Raji (cell line): Measurements from ENCODE around the gene VSX1.

Experiments
- POLR2A ChIP-seq: IDR thresholded peaks from 2 replicates; pipeline ENCODE4 v1.6.1; 2011; ENCODE audit warnings: low read depth, low read length, control low read depth; ENCODE audit not compliant: insufficient read depth

The VSX1 gene

DNA sequence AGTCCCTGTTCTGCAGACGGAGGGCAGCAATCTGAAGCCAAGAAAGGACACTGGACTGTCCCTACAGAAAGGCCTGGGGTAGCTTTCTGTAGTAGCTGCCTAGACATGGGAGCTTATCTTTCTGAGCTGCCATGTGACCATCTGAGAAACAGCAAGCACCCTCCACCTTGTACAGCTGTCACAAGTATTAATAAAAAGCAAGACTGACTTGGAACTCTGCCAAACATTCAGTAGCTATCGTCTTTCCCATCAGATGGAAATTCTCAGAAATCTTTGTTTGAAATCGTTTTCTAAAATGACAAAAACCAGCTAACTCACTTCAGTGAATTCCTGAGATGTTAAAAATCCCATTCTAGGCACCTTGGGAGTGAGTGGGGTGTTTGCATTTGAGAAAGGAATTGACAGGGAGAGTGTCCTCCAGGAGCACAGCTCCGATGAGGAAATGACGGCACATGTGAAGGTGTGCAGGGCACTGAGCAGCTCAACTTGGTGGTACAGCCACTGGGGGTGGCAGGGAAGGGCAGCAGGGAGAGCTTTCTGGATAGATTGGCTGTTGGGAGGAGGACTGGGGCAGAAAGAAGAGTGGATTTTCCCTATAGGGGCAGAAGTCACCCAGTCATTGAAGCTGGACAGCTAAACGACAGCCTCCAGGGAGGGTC is 48.5 kb downstream of the VSX1 start:
- TF ChIP-seq POLR2A = no peak

- no peak for TF ChIP-seq POLR2A
These were observed 49.3 kb downstream of the VSX1 start for GRCh38 chr20:25032478-25033264.

DNA sequence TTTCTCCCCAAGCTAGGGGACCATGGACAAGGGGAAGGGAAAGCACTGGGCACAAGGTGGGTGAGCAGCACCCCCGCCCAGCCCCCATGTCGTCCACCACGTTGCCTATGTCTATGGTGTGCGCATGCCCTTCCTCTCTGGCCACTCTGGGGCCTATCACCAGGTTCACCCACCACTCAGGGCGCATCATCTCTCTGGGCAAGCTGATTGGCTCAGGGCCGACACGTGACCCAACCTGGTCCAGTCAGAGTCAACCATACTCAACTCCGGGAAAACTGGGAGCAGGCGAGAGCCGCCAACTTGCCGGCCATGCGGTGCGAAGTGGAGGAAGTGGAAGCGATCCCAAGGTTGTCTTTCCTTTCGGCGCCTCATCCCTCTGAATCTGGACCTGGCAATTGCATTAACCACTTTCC is 49.9 kb downstream of the VSX1 start:
- TF ChIP-seq POLR2A = no peak

DNA sequence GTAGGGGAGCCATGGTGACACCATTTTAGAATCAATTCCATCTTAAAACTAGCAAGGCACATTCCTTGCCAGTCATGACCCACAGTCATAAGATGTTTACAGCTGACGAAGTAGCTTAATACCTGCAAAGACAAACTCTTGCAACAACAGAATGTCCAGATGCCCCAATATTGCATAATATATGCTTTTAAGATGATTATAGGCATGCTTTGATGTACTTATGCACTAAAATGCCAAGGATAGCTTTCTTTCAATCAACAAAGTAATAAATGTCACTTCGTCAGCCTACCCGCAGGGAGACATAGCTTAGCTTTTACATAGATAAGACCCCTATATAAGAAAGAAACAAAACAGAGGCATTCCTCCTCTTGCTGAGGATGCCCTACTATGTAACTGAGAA is 50.7 kb downstream of the VSX1 start:
- TF ChIP-seq POLR2A = no peak

DNA sequence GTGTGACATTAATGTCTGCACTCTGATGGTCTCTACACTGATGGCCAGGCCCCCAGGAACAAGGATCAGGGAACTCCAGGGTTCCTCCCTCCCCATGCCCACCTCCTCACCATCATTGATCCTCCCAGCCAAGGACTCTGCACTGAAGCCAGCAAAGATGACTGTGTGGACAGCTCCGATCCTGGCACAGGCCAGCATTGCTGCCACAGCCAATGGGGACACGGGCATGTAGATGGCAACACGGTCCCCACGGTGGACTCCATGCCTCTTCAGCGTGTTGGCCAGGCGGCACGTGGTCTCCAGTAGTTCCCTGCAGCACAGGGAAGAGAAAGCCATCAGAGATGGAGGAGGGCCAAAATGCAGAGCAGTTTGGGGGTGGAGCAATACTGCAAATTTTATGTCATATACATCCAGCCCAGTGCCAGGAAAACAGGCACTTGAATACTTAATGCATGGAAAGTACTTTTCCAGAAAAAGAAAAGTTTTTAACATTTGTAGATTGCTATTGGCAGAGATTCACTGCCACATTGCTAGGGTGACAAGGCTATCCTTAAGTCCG is 51.2 kb downstream of the VSX1 start:
- TF ChIP-seq POLR2A = no peak

- TF ChIP-seq POLR2A = no peak
These were observed 51.8 kb downstream of the VSX1 start for GRCh38 chr20:25030007-25030648.

GRCh38 chr20:25025986-25026605 is 55.8 kb downstream of the VSX1 start:
- no peak for TF ChIP-seq POLR2A
